Measurements from ENCODE around the gene CRP.

Gene CRP

DNA sequence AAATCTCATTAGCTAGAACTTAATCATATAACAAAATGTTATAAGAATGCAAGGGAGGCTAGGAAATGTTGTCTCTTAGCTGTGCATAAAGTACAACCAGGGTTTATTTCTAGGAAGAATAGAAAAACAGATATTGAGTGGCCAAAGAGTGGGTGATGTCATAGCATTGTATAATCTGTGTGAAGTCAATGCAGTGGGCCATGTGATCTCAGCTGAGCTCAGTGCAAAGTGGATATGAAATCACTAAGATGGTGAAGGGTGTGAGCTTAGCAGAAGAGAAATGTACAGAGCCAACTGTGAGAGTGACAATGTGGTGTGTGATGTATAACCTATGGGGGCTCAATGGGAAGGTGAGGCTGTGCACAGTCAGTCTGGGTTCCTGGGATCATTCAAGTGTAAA lies 36.6 kb upstream of the CRP start:
- no peaks in the 10 kb centered on the region for H3K9me3 Mint-ChIP-seq
- TF ChIP-seq, protein P1, sequence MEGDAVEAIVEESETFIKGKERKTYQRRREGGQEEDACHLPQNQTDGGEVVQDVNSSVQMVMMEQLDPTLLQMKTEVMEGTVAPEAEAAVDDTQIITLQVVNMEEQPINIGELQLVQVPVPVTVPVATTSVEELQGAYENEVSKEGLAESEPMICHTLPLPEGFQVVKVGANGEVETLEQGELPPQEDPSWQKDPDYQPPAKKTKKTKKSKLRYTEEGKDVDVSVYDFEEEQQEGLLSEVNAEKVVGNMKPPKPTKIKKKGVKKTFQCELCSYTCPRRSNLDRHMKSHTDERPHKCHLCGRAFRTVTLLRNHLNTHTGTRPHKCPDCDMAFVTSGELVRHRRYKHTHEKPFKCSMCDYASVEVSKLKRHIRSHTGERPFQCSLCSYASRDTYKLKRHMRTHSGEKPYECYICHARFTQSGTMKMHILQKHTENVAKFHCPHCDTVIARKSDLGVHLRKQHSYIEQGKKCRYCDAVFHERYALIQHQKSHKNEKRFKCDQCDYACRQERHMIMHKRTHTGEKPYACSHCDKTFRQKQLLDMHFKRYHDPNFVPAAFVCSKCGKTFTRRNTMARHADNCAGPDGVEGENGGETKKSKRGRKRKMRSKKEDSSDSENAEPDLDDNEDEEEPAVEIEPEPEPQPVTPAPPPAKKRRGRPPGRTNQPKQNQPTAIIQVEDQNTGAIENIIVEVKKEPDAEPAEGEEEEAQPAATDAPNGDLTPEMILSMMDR (IDR thresholded peaks at IDR 0.05; ENCODE audit: unreplicated experiment in 3 of 3), result no peak
- H3K4me1 Mint-ChIP-seq, result no peaks in the 10 kb centered on the region
- no peak overlapping the region for H3K4me3 Mint-ChIP-seq
- peaks cover 10% of the 10 kb centered on the region for H3K27me3 Mint-ChIP-seq (ENCODE audit: low read depth)
- no peak overlapping the region for H3K27ac Mint-ChIP-seq
- no peaks in the 10 kb centered on the region for H3K36me3 Mint-ChIP-seq (ENCODE audit: low read depth)

DNA sequence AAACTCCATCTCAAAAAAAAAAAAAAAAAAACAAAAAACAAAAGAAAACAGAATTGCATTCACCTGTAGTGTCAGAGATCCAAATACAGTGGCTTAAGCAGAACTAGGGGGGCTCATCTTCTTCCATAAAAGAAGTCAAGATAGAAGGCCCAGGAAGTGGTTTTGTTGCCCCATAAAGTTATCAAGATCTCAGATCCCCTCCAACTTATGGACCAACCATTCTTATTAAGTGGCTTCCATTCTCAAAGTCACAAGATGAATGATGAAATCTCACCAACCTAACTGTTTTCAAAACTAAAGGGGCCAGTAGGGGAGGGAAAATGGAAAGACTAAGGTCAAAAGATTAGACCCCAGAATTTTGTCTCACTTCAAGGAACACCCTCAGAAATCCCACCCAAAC lies 36.2 kb upstream of the CRP start:
- no peak overlapping the region for H3K27ac Mint-ChIP-seq
- TF ChIP-seq, protein P1 (IDR thresholded peaks at IDR 0.05; ENCODE audit: unreplicated experiment in 3 of 3), result no peak
- H3K4me1 Mint-ChIP-seq, result no peaks in the 10 kb centered on the region

DNA sequence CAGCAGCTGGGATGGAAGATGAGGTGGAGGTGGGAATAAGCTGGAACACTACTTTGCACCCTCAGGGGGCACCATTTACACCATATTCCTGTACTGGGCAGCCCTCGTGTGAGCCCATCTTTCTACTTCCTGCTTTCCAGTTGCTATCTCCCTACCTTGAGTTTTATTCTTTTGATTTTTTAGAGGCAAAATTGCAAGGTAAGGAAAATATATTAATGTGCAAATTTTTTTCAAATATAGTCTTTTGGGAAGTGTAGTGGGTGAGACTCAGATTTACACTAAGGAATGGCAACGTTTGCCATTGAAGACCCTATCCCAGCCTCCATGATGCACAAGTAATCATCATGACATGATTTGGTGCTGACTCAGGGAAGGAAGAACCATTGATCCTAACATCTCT lies 35.2 kb upstream of the CRP start:
- Mint-ChIP-seq H3K4me3 (no peak overlapping the region), H3K36me3 (ENCODE audit: low read depth) (no peaks in the 10 kb centered on the region), H3K27ac (no peak overlapping the region), H3K27me3 (ENCODE audit: low read depth) (peaks cover 4% of the 10 kb centered on the region), H3K9me3 (no peaks in the 10 kb centered on the region), H3K4me1 (no peaks in the 10 kb centered on the region)
- TF ChIP-seq, protein P1 (IDR thresholded peaks at IDR 0.05; ENCODE audit: unreplicated experiment in 3 of 3), result no peak

More for the DNA sequence above, 36.2 kb upstream of the CRP start:
- H3K4me3 Mint-ChIP-seq, result no peak overlapping the region
- peaks cover 6% of the 10 kb centered on the region for H3K27me3 Mint-ChIP-seq (ENCODE audit: low read depth)
- no peaks in the 10 kb centered on the region for H3K9me3 Mint-ChIP-seq
- no peaks in the 10 kb centered on the region for H3K36me3 Mint-ChIP-seq (ENCODE audit: low read depth)

DNA sequence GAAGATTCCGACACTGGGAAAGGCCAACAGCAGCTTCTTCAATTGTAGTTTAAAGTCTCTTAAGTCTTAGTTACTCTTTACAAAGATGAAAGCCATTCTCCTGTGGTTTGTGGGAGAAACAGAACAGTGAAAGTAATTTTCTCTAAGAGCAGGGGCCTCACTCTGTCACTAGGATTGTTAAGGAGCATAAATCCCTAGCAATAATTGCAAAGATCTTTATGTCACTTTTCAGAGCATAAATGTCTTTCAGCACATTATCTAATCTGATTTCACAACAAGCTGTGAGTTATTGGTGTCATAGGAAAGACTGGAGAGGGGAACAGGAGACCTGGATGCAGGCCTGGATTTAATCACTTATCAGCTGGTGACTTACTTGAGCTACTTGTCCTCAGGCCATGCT lies 34.0 kb upstream of the CRP start:
- no peaks in the 10 kb centered on the region for H3K9me3 Mint-ChIP-seq
- no peaks in the 10 kb centered on the region for H3K36me3 Mint-ChIP-seq (ENCODE audit: low read depth)
- TF ChIP-seq, protein P1 (IDR thresholded peaks at IDR 0.05; ENCODE audit: unreplicated experiment in 3 of 3), result no peak
- H3K27ac Mint-ChIP-seq, result no peak overlapping the region
- H3K4me3 Mint-ChIP-seq, result no peak overlapping the region
- peaks cover 4% of the 10 kb centered on the region for H3K27me3 Mint-ChIP-seq (ENCODE audit: low read depth)
- no peaks in the 10 kb centered on the region for H3K4me1 Mint-ChIP-seq

DNA sequence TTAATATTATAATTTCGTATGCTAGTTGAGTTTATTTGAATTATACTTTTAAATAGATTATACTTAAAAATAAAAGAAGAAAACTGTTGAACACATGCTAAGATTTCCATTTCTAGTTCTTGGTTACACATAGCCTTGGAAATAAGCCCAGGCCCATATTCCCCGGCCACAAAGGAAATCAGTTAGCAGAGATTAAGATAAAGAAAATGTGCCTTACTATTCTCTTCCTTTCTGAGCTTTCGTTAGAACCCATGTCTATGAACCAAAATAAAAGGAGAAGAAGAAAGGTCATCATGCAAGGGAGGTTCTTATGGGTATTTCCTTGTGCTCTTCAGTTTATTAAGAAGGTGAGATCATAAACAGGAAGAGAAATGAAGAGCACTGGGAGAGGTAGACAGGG lies 32.3 kb upstream of the CRP start:
- TF ChIP-seq, protein P1 (IDR thresholded peaks at IDR 0.05; ENCODE audit: unreplicated experiment in 3 of 3), result no peak
- Mint-ChIP-seq H3K27ac (no peak overlapping the region), H3K4me1 (no peaks in the 10 kb centered on the region), H3K9me3 (no peaks in the 10 kb centered on the region), H3K27me3 (ENCODE audit: low read depth) (peaks cover 4% of the 10 kb centered on the region), H3K36me3 (ENCODE audit: low read depth) (no peaks in the 10 kb centered on the region), H3K4me3 (no peak overlapping the region)

DNA sequence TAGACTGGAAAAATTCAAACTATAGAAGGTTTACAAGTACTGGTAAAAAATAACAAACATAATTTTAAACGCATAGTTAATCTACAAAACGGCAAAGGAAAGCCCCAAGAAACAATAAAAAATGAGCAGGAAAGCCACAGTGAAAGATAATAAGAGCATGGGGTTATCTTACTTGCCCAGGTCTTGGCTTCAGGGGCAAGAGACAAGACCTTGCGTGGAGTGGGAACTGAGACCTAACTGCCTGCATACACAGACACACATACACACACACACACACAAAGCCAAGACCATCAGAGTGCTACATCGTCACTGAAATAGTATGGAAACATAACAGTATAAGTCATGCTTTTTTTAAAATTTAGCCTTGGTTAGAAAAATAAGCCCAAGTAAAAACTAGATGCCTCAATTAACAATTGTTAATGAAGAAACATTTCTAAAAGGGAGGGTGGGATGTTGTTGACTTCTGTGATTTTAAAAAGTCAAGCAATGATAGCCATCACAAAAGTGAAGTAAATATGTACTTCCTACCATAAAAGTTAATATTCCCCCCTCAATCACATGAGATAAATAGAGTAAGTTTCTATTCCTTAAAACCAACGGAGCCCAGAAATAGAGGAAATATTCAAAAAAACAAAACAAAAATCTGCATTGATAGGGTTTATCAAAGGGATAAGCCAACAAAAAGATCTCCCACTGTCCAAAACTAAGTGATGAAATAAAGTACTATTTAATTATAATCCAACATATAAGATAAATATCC lies 29.4 kb upstream of the CRP start:
- Mint-ChIP-seq H3K4me1 (no peaks in the 10 kb centered on the region), H3K36me3 (ENCODE audit: low read depth) (no peaks in the 10 kb centered on the region)
- TF ChIP-seq, protein P1 (IDR thresholded peaks at IDR 0.05; ENCODE audit: unreplicated experiment in 3 of 3), result no peak

More for the DNA sequence above, 29.4 kb upstream of the CRP start:
- Mint-ChIP-seq H3K27me3 (ENCODE audit: low read depth) (peaks cover 4% of the 10 kb centered on the region), H3K9me3 (no peaks in the 10 kb centered on the region), H3K4me3 (no peak overlapping the region), H3K27ac (no peak overlapping the region)

Data from nephron (organoid).